Ovary (tissue), 3 donors: ENCODE measurements around the gene THSD4.

Source experiments
- POLR2A ChIP-seq: fragments of 450-650 bp; IDR thresholded peaks from one replicate; pipeline ENCODE4 v1.6.1; 2017; ENCODE audit warnings: antibody characterized with exemption, mild to moderate bottlenecking, moderate library complexity
- TF ChIP-seq, protein P1 (sequence below), 3 donors: fragments of 450-650 bp in 2 of 3; fragments of 200-600 bp in 1 of 3; IDR thresholded peaks; one replicate each; pipeline versions ENCODE4 v1.5.1 to v1.8.0; 2016 to 2022; ENCODE audit warnings: antibody characterized with exemption in 3 of 3, mild to moderate bottlenecking in 1 of 3
- donor health status: DM: no; HTN: no; CAD: no.

DNA sequence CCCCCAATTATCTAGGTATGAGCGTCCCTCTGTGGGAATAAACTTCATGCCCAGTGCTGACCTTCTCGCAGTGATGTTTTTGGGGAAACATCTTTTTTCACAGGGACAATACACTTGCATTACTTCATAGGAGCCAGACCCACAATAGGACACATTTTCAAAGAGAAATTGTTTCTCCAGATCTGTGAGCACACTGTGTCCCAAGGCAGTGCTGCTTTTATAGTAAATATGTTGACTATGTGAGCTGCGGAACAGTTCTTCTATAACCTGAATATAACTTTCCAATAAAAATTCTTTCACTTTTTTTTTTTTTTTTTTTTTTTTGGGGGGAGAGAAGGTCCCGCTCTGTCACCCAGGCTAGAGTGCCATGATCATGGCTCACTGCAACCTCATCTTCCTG lies 17.4 kb upstream of the THSD4 start:
- TF ChIP-seq, protein P1, sequence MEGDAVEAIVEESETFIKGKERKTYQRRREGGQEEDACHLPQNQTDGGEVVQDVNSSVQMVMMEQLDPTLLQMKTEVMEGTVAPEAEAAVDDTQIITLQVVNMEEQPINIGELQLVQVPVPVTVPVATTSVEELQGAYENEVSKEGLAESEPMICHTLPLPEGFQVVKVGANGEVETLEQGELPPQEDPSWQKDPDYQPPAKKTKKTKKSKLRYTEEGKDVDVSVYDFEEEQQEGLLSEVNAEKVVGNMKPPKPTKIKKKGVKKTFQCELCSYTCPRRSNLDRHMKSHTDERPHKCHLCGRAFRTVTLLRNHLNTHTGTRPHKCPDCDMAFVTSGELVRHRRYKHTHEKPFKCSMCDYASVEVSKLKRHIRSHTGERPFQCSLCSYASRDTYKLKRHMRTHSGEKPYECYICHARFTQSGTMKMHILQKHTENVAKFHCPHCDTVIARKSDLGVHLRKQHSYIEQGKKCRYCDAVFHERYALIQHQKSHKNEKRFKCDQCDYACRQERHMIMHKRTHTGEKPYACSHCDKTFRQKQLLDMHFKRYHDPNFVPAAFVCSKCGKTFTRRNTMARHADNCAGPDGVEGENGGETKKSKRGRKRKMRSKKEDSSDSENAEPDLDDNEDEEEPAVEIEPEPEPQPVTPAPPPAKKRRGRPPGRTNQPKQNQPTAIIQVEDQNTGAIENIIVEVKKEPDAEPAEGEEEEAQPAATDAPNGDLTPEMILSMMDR (IDR thresholded peaks at IDR 0.05) = no peak
- no peak for TF ChIP-seq POLR2A
